ENCODE results near the gene ANKLE2. TPM values are rescaled to one million over a fixed set of nuclear protein-coding genes. Genes with fewer than 3 reads are reported as not detected.

ANKLE2 gene
- total and polyA plus RNA-seq, 4 donors, result 8.4 to 24.1 (median 15.4) TPM

GRCh38 chr12:132774646-132775275, 13.1 kb upstream of the ANKLE2 start:
- DNase-seq (ENCODE audit: low spot score), result no peak
- peaks cover 19 to 71% (median 43%) of the 10 kb centered on the region in 4 donors for H3K36me3 ChIP-seq (ENCODE audit: control insufficient read depth in 4 of 4, insufficient read depth in 3 of 4, low read depth in 1 of 4, low read length in 3 of 4)
- 93% methylated on average over 30 of the region's 30 CpGs for WGBS
- no peak overlapping the region for H3K4me3 ChIP-seq (ENCODE audit: low read depth in 1 of 3, low read length in 3 of 3)
- no peak overlapping the region for H3K27ac ChIP-seq (ENCODE audit: low read depth in 1 of 2, low read length in 2 of 2)
- peaks cover 0 to 5% (median 0%) of the 10 kb centered on the region in 4 donors for H3K4me1 ChIP-seq (ENCODE audit: control insufficient read depth in 4 of 4, insufficient read depth in 4 of 4, low read length in 3 of 4)
- TF ChIP-seq MAX (IDR thresholded peaks at IDR 0.05), result no peak
- no peak for TF ChIP-seq HNF4G (IDR thresholded peaks at IDR 0.05)
- no peak for TF ChIP-seq RXRA (IDR thresholded peaks at IDR 0.05)
- no peak for TF ChIP-seq CTCF (IDR thresholded peaks at IDR 0.05; ENCODE audit: low read depth, low read length, missing input control)
- TF ChIP-seq NR2F2 (IDR thresholded peaks at IDR 0.05), result no peak
- no peak for TF ChIP-seq JUND (IDR thresholded peaks at IDR 0.05)
- no peak for TF ChIP-seq EGR1 (IDR thresholded peaks at IDR 0.05; ENCODE audit: low read depth in 2 of 2)
- TF ChIP-seq FOXA2 (IDR thresholded peaks at IDR 0.05), result no peak
- no peak for TF ChIP-seq ATF3 (IDR thresholded peaks at IDR 0.05)
- TF ChIP-seq YY1 (IDR thresholded peaks at IDR 0.05), result no peak
- TF ChIP-seq FOXA1 (IDR thresholded peaks at IDR 0.05), result no peak
- TF ChIP-seq RAD21 (IDR thresholded peaks at IDR 0.05), result no peak
- TF ChIP-seq REST (IDR thresholded peaks at IDR 0.05), result no peak
- no peak for TF ChIP-seq TAF1 (conservative IDR thresholded peaks at IDR 0.05)
- TF ChIP-seq HNF4A (conservative IDR thresholded peaks at IDR 0.05), result no peak
- TF ChIP-seq SP1 (IDR thresholded peaks at IDR 0.05), result no peak
- no peaks in the 10 kb centered on the region for H3K9me3 ChIP-seq (ENCODE audit: control insufficient read depth in 4 of 4, low read length in 3 of 4)
- no peaks in the 10 kb centered on the region for H3K27me3 ChIP-seq (ENCODE audit: control insufficient read depth in 4 of 4, insufficient read depth in 4 of 4, low read length in 3 of 4)
- H3K9ac ChIP-seq (ENCODE audit: low read depth in 1 of 2, low read length in 2 of 2), result no peak overlapping the region

GRCh38 chr12:132774159-132774558, 12.5 kb upstream of the ANKLE2 start:
- TF ChIP-seq RAD21 (IDR thresholded peaks at IDR 0.05) (no peak), NR2F2 (IDR thresholded peaks at IDR 0.05) (no peak), EGR1 (IDR thresholded peaks at IDR 0.05; ENCODE audit: low read depth in 2 of 2) (no peak)
- H3K9me3 ChIP-seq (ENCODE audit: control insufficient read depth in 4 of 4, low read length in 3 of 4), result no peaks in the 10 kb centered on the region
- peaks cover 0 to 5% (median 0%) of the 10 kb centered on the region in 4 donors for H3K4me1 ChIP-seq (ENCODE audit: control insufficient read depth in 4 of 4, insufficient read depth in 4 of 4, low read length in 3 of 4)
- no peak overlapping the region for H3K9ac ChIP-seq (ENCODE audit: low read depth in 1 of 2, low read length in 2 of 2)
- no peak for DNase-seq (ENCODE audit: low spot score)
- 96% methylated on average over 18 of the region's 18 CpGs for WGBS
- no peaks in the 10 kb centered on the region for H3K27me3 ChIP-seq (ENCODE audit: control insufficient read depth in 4 of 4, insufficient read depth in 4 of 4, low read length in 3 of 4)
- H3K27ac ChIP-seq (ENCODE audit: low read depth in 1 of 2, low read length in 2 of 2), result no peak overlapping the region
- H3K36me3 ChIP-seq (ENCODE audit: control insufficient read depth in 4 of 4, insufficient read depth in 3 of 4, low read depth in 1 of 4, low read length in 3 of 4), result peaks cover 16 to 68% (median 41%) of the 10 kb centered on the region in 4 donors
- no peak overlapping the region for H3K4me3 ChIP-seq (ENCODE audit: low read depth in 1 of 3, low read length in 3 of 3)
